Stimulated activated CD8-positive, alpha-beta memory T cell treated with anti-CD3 and anti-CD28 coated beads, Interleukin-15, amount 100 ng/mL, for 1 hour (primary cell): ENCODE results near the gene CACNA2D2.

Experiments
- DNase-seq: peaks from one replicate; pipeline ENCODE4 v3.0.0-alpha.2; 2020; ENCODE audit warnings: low read depth

Gene CACNA2D2

GRCh38 chr3:50464569-50464968 lies 38.9 kb downstream of the CACNA2D2 start:
- no peak for DNase-seq

DNA sequence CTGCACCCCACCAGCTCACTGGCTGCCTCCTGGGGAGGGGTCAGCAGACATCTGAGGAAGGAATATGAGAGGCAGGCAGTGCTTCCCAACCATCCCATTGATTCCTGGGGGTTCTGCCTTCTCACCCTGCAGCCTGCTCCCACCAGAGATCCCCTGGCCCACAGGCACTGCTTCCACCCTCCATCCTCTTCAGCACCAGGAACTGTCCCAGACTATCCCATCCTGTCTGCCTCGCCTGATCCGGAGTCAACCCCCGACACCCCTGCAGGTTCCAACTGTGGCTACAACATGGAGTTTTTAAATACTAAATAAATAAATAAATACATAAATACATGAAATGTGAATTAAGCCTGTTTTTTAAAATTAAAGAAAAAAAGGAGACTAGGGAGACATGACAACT lies 43.6 kb downstream of the CACNA2D2 start:
- no peak for DNase-seq

GRCh38 chr3:50457988-50458387 lies 45.4 kb downstream of the CACNA2D2 start:
- DNase-seq, result no peak

DNA sequence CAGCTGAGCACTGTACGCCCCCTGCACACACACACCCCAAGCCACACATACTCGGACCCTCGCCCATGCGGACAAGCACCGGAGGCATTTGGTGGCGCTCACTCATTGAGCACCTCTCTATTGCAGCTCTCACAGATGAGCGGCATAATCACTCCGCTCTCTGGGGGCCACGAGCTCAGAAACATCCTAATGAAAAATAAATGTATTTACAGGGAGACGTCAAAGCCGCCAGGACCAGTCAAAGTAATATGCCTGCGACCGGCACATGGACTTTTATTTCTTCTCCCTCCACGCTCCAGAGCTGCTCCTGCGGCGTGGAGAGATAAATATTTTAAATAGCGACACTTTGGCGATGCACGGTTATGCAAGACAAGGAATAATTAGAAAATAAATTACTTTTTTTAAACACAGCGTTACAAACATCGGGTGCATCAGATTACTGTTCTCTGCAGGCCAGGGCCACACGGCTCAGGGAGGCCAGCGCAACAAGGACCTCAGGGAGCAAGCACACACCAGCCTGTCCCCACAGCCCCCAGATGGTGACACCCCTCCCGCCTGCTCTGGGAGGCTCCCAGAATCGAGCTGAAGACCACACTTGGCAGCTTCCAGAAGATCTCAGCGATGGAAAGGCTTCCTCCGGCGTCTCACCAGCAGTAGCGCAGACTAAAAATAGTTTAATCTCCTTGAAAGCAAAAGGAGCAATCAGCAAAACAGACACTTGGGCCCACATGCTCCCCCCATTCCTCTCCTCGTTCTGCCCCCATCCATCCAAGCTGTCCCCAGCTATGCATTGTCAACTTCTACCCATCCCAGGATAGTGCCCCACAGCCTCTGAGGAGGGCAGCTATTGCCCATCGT lies 48.0 kb downstream of the CACNA2D2 start:
- no peak for DNase-seq

- no peak for DNase-seq
Observed at GRCh38 chr3:50454481-50455070, 48.9 kb downstream of the CACNA2D2 start.

- DNase-seq, result no peak
Observed at GRCh38 chr3:50453907-50454306, 49.5 kb downstream of the CACNA2D2 start.

DNA sequence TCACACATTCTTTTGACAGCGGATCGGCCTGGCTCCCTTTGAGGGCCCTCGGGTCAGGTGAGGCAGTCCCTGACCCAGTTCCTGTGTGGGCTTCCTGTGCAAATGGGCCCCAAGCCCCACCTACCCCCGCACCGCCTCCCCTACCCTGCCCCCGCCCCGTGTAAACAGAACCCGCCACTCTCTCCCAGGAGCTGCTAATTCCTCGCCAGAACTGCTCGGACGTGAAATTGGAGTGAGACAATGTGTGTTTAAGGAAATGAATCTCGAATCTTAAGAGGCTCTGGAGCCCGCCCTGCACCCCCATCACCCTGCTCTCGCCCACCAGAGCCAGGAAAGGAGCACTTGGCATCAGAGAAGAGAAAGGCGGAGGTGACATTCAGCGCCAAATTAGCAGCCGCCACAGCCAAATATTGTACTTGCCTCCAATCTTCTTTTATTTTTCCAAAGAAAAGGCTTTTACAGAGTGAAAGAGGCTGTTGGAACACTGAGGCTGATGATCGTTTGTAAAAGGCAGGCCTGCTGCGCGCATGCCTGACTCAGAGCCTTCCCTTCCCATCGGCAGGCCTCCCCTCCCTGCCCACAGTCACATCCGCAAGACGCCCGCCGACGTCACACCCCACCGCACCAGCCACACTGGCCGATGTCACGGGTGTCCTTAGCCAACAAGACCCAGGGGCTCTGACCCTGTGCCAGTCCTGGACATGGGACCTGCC lies 53.1 kb downstream of the CACNA2D2 start:
- DNase-seq, result peak; percentile 40

- no peak for DNase-seq
Observed at GRCh38 chr3:50448752-50449539, 54.5 kb downstream of the CACNA2D2 start.

GRCh38 chr3:50447290-50447840 lies 56.1 kb downstream of the CACNA2D2 start:
- no peak for DNase-seq

DNA sequence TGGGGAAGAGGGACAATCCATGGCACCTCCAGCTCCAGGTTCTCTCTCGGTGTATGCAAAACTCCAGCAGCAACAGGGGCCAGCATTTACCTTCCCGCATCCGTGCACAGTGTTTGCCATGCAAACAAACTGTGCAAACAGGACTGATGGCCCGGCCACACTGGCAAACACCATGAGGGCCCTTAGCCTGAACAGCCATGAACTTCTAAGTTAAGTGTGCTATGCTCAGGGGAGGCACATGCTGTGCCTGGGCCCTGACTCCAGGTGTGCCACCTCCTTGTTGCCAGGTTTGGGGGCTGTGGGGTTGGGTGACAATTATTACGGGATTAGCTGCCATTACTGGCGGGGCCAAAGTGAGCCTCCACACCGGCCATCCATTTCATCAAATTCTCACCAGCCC lies 57.5 kb downstream of the CACNA2D2 start:
- DNase-seq, result no peak

DNA sequence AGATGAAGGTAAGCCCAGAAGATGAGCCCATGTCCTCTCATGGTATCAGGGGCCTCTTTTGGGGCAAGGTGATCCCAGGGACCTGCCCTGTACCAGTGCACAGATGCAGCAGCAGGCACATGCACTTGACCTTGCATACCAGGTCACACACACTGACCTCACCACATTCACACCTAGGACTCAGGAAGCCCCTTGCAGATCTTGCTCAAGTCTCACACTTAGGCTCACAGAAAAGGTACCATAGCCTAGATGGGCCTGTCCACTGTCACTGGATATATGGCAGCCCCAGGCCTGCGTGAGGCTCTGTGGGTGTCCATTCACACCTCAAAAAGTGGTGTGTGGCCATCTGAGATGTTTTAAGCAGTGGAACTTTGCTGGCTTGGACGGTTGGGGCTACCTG lies 58.7 kb downstream of the CACNA2D2 start:
- no peak for DNase-seq

DNA sequence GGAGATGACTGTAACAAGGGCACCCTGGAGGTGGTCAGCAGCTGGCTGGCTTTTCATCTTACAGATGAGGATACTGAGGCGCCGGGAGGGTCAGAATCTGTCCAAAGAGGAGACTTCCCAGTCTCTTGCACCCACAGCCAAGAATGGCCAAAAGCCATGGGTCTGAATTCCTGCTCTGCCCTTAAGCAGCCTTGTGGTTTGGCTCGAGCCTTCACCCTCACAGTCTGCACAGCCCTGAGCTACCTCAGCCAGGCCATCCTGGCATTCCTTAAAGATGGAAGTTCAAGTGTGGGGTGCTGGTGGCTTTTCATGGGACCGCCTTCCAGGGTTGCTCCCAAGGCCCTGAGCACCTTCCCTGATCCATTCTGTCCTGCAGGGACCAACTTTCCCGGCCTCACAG lies 59.2 kb downstream of the CACNA2D2 start:
- DNase-seq, result no peak

GRCh38 chr3:50442945-50443579 lies 60.4 kb downstream of the CACNA2D2 start:
- DNase-seq, result no peak

DNA sequence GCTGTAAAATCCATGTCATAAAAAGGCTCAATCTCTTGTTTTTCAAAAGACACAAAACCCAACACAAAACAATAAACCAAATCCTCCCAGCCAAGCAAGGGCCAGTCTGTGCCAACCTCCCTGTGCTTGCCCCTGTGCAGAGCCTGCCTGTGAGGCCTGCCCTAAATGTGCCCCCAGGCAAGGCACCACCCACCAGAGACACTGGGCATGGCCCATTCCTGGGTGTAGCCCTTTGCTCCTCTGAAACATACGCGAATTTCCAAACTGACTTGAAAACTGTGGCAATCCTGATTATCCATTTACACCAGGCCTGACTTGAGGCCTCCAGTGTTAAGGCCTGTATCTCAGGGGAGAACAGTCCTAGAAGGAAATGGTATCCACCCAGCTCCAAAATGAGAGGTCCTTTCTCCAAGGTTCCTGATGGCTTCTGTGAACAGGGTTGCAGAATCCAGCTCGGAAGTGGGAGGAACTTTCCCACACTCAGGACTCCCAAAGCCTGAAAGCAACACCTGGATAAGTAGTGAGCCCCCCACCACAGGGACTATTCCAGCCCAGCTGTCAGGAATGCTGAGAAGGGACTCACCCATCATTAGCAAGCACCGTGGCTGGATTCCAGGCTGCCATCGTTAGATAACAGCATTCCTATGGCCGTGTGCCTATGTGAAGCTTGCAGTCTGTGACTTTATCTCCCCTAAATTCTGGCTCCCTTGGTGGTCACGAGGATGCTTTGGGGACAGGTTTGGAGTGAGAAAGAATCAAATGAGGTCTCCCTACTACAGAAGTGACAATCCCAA lies 61.8 kb downstream of the CACNA2D2 start:
- DNase-seq, result no peak

DNA sequence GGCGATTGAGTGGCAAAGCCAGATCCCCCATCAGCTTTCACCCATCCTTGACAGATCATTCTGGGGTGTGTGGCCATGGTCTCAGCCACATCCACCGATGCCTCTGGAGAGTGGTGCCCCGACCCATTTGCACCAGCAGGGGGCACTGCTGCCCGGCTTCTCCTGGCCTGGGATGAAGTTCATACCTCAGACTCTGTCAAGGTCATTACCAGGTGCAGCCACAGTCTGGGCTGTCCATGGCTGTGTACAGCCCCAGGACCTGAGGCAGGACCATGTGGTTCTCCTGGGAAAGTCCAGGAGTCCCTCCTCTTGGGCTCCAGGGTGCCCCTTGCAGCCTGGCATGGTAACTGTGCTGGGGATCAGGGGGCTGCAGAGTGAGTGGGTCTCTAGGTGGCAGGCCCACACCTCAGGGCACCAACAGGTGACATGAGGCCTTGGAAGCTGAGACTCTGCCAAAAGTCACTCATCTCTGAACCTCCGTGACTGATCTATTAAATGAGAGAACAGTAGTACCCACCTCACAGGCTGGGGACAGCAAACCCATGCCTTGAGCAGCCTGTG lies 67.2 kb downstream of the CACNA2D2 start:
- DNase-seq, result peak; percentile 61

DNA sequence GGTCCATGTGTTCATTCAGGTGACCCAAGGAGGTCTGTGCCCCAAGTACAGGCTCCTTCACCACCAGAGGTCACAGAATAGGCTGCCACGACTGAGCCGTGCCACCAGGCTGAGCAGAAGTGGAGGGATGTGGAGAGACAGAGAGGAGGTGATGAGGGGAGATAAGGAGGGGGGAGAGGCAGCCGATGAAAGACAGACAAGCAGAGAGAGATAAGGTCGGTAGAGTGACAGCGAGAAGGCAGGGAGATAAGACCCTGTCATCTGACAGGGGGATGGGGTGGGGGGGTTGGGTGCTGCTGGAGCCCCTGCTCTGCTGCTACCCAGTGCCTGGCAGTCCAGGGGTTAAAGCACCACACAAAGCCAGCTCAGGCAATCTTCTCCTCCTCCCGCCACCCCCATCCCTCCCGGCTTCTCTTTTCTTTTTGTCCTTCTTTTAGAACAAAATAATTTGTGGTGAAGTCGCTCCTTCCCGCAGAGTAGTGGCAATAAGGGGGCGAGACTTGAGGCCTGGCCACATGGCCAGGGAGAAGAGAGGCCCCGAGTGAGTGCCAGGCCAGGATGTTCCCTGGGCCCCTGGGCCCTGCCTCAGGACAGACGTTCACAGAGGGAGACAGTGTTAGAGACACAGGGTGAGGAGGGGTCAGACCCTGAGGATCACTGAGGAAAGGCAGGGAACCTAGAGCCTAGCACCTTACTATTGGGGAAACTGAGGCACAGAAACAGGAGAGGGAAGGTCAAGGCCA lies 67.9 kb downstream of the CACNA2D2 start:
- no peak for DNase-seq

DNA sequence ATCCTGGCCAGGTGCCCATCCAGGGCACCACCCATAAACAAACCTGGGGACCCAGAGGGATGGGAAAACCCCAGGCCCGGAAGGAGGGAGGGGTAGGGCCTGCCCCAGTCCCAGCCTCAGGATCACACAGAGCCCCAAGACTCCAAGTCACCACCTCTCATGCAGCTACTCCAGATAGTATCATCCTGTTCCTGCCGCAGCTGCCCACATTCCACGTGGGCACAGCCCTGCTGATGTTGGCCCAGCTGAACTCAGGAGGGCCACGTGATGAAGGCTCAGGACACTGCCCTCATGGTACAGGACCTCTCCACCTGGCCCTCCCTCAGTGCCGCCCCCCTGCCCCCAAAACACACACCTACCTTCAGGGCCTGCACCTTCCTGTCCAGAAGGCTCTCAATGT lies 69.5 kb downstream of the CACNA2D2 start:
- DNase-seq, result no peak

DNA sequence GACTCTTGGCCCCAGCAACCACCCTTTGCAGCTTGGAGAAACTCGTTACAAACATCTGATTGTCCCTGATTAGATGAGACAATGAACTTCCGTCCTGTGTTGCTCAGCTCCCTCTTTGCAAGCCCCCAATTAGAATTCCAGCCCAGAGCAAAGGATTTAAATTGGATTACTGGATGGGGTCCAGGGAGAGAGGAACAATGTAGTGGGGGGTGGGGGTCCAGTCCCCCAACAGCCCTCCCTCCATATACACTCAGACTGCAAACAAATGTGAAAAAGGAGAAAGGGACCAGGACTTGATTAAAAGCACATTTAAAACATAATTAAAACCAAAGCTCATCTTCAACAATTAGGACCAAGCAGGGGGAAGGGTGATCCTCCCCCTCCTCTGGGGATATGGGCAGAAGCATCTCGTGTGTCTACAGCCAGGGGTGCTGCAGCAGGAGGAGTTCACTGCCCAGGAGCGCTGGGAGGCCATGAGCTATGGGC lies 72.4 kb downstream of the CACNA2D2 start:
- DNase-seq, result no peak

- no peak for DNase-seq
Observed at GRCh38 chr3:50430191-50430590, 73.2 kb downstream of the CACNA2D2 start.
